GM19324 (cell line): ENCODE data around the gene CFAP74.
"Not testable (repeated sequence)": the region's sequence is repeated elsewhere in the genome, so short reads cannot be mapped to it uniquely, and the experiment has no call there.

Experiments used
- ATAC-seq: cut with Tn5 transposase; IDR thresholded peaks from one replicate; pipeline ENCODE4 v1.9.1; 2021; ENCODE audit warnings: mild to moderate bottlenecking, moderate library complexity; ENCODE audit not compliant: unreplicated experiment, low FRiP score

The CFAP74 gene

GRCh38 chr1:1889847-1890505, 113.6 kb downstream of the CFAP74 start:
- peak; percentile 43 for ATAC-seq

GRCh38 chr1:1889090-1889750, 114.4 kb downstream of the CFAP74 start:
- ATAC-seq: no peak

- not testable (repeated sequence) for ATAC-seq
Observed at GRCh38 chr1:1883890-1884289, 119.7 kb downstream of the CFAP74 start.

- no peak for ATAC-seq
Observed at GRCh38 chr1:1883092-1883873, 120.3 kb downstream of the CFAP74 start.

- ATAC-seq: no peak
Observed at GRCh38 chr1:1881727-1882126, 121.9 kb downstream of the CFAP74 start.

GRCh38 chr1:1880617-1881312, 122.8 kb downstream of the CFAP74 start:
- ATAC-seq: no peak

GRCh38 chr1:1879942-1880341, 123.6 kb downstream of the CFAP74 start:
- ATAC-seq: no peak

GRCh38 chr1:1877865-1878436, 125.6 kb downstream of the CFAP74 start:
- no peak for ATAC-seq

GRCh38 chr1:1876335-1876930, 127.2 kb downstream of the CFAP74 start:
- ATAC-seq: no peak

- ATAC-seq: no peak
Observed at GRCh38 chr1:1875932-1876331, 127.7 kb downstream of the CFAP74 start.

GRCh38 chr1:1874901-1875300, 128.7 kb downstream of the CFAP74 start:
- ATAC-seq: no peak

- ATAC-seq: no peak
Observed at GRCh38 chr1:1873186-1873585, 130.4 kb downstream of the CFAP74 start.

- ATAC-seq: no peak
Observed at GRCh38 chr1:1872329-1872994, 131.1 kb downstream of the CFAP74 start.
